Rectal smooth muscle tissue (tissue), 1 donor: Measurements from ENCODE around the gene NDUFAF8.

Experiments
- H3K27ac ChIP-seq: one replicate; pipeline ENCODE4 v1.7.0; 2013; ENCODE audit warnings: low read depth, low read length, inconsistent platforms
- H3K27me3 ChIP-seq: one replicate; pipeline ENCODE4 v1.7.0; 2013; ENCODE audit warnings: low read length; ENCODE audit not compliant: control insufficient read depth, insufficient read depth
- H3K36me3 ChIP-seq: one replicate; pipeline ENCODE4 v1.7.0; 2013; ENCODE audit warnings: low read length; ENCODE audit not compliant: control insufficient read depth, insufficient read depth
- H3K4me1 ChIP-seq: one replicate; pipeline ENCODE4 v1.7.0; 2013; ENCODE audit warnings: low read length; ENCODE audit not compliant: control insufficient read depth, insufficient read depth
- H3K4me3 ChIP-seq: one replicate; pipeline ENCODE4 v1.7.0; 2013; ENCODE audit warnings: low read length
- H3K9ac ChIP-seq: one replicate; pipeline ENCODE4 v1.7.0; 2013; ENCODE audit warnings: low read length

NDUFAF8 gene

DNA sequence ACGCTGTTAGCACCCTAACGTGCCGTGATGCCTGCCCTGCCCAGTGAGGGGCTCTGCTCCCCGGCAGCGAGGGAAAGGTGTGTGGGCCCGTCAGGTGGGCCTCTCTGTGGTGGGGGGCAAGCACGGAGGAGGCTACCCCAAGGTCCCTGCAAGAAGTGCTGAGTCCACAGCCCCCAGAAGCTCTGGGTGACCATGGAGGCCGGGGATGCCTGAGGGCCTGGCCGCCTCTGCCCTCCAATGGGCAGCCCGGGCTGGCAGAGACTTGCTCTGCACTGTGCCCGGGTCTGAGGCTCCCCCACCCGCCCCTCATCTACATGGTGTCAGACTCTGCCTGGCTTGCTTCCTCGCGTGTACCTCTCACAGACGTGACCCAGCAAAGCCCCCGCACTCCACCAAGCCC is 43.8 kb downstream of the NDUFAF8 start:
- H3K4me3 ChIP-seq: no peak overlapping the region
- H3K27me3 ChIP-seq: no peaks in the 10 kb centered on the region
- peaks cover 5% of the 10 kb centered on the region for H3K4me1 ChIP-seq
- H3K27ac ChIP-seq: no peak overlapping the region
- no peak overlapping the region for H3K9ac ChIP-seq
- peaks cover 20% of the 10 kb centered on the region for H3K36me3 ChIP-seq

DNA sequence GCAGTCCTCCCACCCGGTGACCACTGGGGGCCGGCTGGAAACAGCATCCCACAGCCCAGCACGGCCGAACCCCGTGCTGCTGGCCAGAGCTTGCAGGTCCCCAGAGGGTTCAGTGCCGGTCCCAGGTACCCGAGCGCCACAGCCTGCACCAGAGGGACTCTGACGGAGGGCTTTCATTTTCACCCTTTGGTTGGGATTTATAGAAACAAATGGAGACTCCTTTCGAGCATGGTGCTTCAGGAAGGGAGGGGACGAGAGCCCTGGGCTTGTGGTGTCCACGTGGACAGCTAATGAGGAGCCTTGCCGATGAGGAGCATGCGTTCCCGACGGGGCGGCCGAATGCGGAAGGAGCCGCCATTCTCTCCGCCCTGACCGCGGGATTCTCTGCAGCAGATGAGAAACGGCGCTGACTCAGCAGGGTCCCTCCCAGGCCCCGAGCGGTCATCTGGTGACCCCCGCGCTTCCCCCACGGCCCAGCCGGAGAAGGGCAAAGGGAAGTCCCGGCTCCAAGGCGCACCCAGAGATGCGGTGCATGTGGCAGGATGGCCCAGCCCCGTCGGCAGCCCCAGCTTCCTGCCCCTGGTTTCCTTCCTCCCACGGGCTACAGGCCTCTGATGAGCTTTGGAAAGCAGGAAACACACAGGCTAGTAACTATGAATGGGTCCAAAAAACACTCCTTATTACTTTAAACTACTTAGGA is 46.2 kb downstream of the NDUFAF8 start:
- no peaks in the 10 kb centered on the region for H3K27me3 ChIP-seq
- H3K9ac ChIP-seq: no peak overlapping the region
- peaks cover 8% of the 10 kb centered on the region for H3K36me3 ChIP-seq
- no peaks in the 10 kb centered on the region for H3K4me1 ChIP-seq
- H3K4me3 ChIP-seq: peak overlapping the region; percentile 55
- peak overlapping the region; percentile 24 for H3K27ac ChIP-seq

DNA sequence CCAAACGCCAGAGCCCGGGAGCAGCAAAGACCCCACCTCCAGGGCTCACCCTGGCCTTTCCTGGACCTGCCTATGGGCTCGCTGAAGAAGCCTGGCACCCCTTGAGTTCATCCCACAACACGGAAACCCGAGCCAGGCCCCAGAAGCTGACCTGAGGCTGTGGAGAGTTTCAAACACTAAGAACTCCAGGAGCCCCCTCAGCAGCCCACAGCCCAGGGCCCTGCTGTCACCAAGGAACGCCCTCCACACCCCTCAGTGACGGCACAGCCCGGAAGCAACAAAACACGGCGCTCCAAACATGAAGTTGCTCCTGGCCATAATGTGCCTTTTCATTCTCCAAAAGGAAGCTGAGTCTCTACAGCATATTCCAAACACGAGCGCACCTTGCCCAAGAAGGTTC is 46.8 kb downstream of the NDUFAF8 start:
- H3K4me1 ChIP-seq: no peaks in the 10 kb centered on the region
- peak overlapping the region; percentile 55 for H3K4me3 ChIP-seq
- H3K36me3 ChIP-seq: peaks cover 6% of the 10 kb centered on the region
- peak overlapping the region; percentile 24 for H3K27ac ChIP-seq
- H3K9ac ChIP-seq: no peak overlapping the region
- no peaks in the 10 kb centered on the region for H3K27me3 ChIP-seq

DNA sequence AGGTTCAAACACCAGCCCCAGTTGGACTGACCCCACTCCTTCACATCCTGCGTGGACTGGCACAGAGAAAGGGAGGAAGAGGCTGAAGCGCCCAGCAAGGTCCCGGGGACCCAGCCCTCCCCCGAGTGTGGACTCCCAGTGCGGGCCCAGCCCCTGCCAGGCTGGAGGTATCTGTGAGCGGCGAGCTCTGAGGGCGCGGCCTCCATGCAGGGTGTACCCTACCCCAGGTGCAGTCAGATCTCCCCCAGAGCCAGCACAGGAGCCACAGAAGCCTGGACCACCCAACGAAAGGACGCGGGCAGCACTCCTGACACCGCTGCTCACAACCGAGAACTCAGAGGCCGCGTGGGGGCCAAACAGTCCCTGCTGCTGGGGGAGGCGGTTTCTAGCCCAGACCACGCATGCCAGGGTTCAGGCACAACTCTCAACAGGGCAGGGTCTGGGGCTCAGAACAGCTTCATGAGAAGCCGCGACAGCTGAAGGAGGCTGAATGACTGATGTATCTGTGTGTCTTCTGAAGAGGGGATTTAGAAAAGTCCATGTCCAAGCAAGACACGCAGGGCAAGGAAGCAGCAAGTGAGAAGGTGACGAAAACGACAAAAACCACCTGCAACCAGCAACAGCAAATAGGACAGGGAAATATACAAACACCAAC is 47.5 kb downstream of the NDUFAF8 start:
- no peak overlapping the region for H3K9ac ChIP-seq
- no peak overlapping the region for H3K4me3 ChIP-seq
- H3K27ac ChIP-seq: no peak overlapping the region
- H3K4me1 ChIP-seq: no peaks in the 10 kb centered on the region
- H3K36me3 ChIP-seq: peaks cover 6% of the 10 kb centered on the region
- H3K27me3 ChIP-seq: no peaks in the 10 kb centered on the region

DNA sequence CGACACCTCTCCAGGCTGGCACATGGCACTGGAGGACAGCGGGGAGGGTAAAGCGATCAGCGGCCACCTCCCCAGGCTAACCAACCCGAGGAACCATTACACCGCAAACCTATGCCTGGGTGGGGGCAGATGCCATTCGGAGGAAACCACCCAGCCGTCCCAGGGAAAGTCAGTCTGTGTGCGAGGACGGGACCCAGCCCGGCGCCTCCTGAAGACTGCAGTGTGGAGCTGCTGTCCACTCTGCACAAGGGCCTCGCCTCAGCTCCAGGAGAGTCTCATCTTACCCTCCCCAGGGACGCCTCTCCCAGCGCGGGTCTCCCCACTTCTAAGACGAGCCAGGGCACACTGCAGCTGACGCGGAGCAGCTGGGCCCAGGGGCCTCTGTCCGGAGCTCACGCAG is 48.0 kb downstream of the NDUFAF8 start:
- Histone ChIP-seq H3K27ac (no peak overlapping the region), H3K4me3 (no peak overlapping the region), H3K4me1 (no peaks in the 10 kb centered on the region), H3K36me3 (peaks cover 6% of the 10 kb centered on the region), H3K27me3 (no peaks in the 10 kb centered on the region), H3K9ac (no peak overlapping the region)

DNA sequence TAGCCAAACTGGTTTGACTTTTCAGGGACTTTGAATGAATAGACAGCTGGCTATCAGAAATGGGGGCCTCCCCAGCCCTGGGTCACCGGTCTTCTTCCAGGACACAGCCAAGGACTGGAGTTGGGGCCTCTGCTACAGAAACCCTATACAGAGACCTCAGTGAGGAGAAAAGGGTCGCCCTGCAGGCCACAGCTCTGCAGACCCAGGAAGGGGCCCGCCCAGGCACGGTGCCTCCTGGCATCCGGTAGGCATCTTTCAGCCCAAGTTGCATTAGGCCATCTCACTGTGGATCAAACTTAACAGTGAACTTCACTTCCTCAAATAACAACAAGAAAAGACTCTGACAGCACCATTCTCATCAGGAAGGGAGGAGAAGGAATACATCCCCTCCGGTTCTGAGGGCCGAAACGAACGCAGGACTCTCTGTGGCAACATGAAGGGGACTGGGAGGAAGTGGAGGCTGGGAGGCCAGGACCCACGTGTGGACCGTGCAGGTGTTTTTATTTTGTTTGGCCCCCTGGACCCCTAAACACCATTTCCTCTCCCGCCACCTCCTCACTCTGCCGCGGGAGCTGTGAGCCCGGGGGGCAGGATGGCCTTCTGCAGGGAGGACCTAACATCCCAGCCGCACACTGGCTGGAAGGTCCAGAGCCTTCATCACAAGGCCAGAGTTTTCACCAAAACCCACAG is 48.8 kb downstream of the NDUFAF8 start:
- peaks cover 5% of the 10 kb centered on the region for H3K36me3 ChIP-seq
- no peaks in the 10 kb centered on the region for H3K4me1 ChIP-seq
- H3K4me3 ChIP-seq: no peak overlapping the region
- H3K27ac ChIP-seq: no peak overlapping the region
- no peaks in the 10 kb centered on the region for H3K27me3 ChIP-seq
- H3K9ac ChIP-seq: no peak overlapping the region

DNA sequence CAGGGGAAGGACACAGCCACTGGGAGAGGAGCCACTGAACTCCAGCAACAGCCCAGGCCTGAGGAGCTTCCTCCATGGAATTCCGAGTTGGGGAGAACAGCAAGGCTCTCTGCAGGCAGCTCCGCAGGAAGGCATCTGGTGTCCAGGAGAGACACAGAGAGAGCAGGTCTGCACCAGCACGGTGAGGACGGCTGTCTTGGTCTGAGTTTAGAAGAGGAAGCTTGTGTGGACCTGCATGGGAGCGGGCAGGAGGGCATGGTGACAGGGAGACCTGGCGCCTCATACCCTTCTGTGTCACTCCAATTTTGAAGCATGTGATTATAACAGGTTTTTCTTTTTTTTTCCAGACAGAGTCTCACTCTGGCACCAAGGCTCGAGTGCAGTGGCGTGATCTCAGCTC is 49.6 kb downstream of the NDUFAF8 start:
- no peak overlapping the region for H3K4me3 ChIP-seq
- no peaks in the 10 kb centered on the region for H3K27me3 ChIP-seq
- H3K4me1 ChIP-seq: no peaks in the 10 kb centered on the region
- H3K9ac ChIP-seq: no peak overlapping the region
- no peak overlapping the region for H3K27ac ChIP-seq
- no peaks in the 10 kb centered on the region for H3K36me3 ChIP-seq

DNA sequence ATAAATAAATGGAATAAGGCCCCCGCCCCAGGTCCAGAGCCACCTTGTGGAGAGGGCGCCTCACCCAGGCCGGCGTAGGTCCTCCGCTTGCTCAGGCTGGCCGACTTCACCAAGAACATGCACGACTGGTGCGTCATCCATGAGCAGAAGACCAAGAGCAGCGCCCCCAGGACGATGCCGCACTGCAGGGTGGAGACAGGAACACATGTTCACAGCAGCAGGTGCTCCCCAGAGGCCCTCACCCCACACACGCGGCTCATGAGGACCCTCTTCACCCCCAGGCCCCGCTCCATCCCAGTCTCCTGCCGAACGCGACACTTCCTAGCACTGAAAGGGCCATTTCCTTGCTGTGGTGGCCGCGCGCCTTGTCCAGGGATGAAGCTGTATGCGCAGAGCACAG is 50.5 kb downstream of the NDUFAF8 start:
- H3K27ac ChIP-seq: no peak overlapping the region
- H3K27me3 ChIP-seq: no peaks in the 10 kb centered on the region
- H3K4me3 ChIP-seq: no peak overlapping the region
- H3K36me3 ChIP-seq: no peaks in the 10 kb centered on the region
- peaks cover 5% of the 10 kb centered on the region for H3K4me1 ChIP-seq
- no peak overlapping the region for H3K9ac ChIP-seq

DNA sequence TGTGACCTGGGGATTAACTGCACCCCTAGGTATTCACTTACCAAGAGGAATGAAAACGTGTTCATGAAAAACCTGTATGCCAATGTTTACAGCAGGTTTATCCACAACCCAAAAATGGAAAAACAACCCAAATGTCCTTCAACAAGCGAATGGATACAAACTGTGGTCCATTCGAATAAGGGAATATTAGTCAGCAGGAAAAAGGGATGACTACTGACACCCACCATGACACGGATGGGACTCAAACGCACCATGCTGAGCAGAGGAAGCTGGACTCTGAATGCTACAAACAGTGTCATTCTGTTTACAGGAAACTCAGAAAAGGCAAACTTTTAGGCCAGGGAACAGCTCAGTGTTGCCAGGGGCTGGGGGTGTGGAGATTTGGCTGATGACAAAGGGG is 51.1 kb downstream of the NDUFAF8 start:
- Histone ChIP-seq H3K27me3 (no peaks in the 10 kb centered on the region), H3K27ac (no peak overlapping the region), H3K9ac (no peak overlapping the region), H3K36me3 (no peaks in the 10 kb centered on the region), H3K4me1 (peaks cover 5% of the 10 kb centered on the region), H3K4me3 (no peak overlapping the region)
